Activated naive CD8-positive, alpha-beta T cell treated with anti-CD3 and anti-CD28 coated beads for 36 hours (primary cell): Measurements from ENCODE around the gene CALCOCO2. TPM values are rescaled to one million over a fixed set of nuclear protein-coding genes. Genes with fewer than 3 reads are reported as not detected.

Source experiments
- DNase-seq: peaks from one replicate; pipeline ENCODE4 v3.0.0; 2021
- H3K27ac Mint-ChIP-seq: one replicate; pipeline ENCODE4 v1.8.0; 2022; ENCODE audit warnings: mild to moderate bottlenecking, moderate library complexity, mixed read lengths
- H3K27me3 Mint-ChIP-seq: one replicate; pipeline ENCODE4 v1.8.0; 2022; ENCODE audit warnings: mild to moderate bottlenecking, mixed read lengths
- H3K36me3 Mint-ChIP-seq: one replicate; pipeline ENCODE4 v1.8.0; 2021; ENCODE audit warnings: mild to moderate bottlenecking, mixed read lengths
- H3K4me1 Mint-ChIP-seq: one replicate; pipeline ENCODE4 v1.8.0; 2021; ENCODE audit warnings: mixed read lengths
- H3K4me3 Mint-ChIP-seq: one replicate; pipeline ENCODE4 v1.8.0; 2022; ENCODE audit warnings: mild to moderate bottlenecking, moderate library complexity, mixed read lengths
- H3K9me3 Mint-ChIP-seq: one replicate; pipeline ENCODE4 v1.8.0; 2022; ENCODE audit warnings: mixed read lengths
- total RNA-seq, 2 experiments: library from RNA; stranded (reverse); gene quantifications; one replicate each; pipeline ENCODE4 v1.2.3, GENCODE V29; 2021

Gene CALCOCO2
- total RNA-seq, 2 experiments from 2014 or later: 69.3 to 75.8 TPM

DNA sequence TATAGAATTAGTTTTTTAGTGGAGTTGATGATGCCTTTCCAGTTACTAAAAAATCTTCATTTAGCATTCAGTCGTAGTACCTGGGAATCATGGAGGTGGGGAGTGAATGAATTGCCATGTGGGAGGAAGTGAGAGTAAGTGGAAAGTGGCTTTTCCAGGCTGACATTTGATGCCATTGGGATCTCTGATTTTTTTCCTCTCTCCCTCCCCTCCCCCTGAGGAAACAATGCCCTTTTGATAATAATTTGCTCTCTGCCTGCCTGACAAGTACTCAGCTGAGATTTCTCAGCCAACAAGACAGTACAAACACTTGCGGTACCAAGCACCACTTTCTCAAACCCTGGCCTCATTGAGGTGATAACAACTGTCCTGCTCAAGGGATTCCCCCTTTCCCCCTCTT is 79.5 kb downstream of the CALCOCO2 start:
- no peaks in the 10 kb centered on the region for H3K27me3 Mint-ChIP-seq
- no peaks in the 10 kb centered on the region for H3K9me3 Mint-ChIP-seq
- H3K4me1 Mint-ChIP-seq: peaks cover 64% of the 10 kb centered on the region
- H3K4me3 Mint-ChIP-seq: peak overlapping the region; percentile 94
- peaks cover 48% of the 10 kb centered on the region for H3K36me3 Mint-ChIP-seq
- peak overlapping the region; percentile 95 for H3K27ac Mint-ChIP-seq
- DNase-seq: no peak

DNA sequence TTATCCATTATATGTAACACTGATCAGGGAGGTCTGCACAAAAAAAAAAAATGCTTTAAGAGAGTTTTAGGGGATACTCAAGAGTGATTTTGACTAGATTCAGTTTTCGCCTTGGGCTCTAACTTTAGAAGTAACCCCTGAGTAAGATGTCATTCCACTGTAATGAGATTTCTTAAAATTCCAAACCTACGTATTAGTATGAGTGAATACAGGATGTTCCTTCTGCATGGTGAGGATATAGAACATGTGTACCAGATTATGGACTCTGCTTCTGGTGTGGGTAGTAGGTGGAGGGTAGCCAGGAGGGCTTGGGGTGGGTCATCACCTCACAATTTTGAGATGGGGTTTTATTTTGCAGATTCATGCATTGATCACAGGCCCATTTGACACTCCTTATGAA is 81.6 kb downstream of the CALCOCO2 start:
- H3K4me1 Mint-ChIP-seq: peaks cover 69% of the 10 kb centered on the region
- H3K27ac Mint-ChIP-seq: peak overlapping the region; percentile 95
- H3K36me3 Mint-ChIP-seq: peaks cover 60% of the 10 kb centered on the region
- no peaks in the 10 kb centered on the region for H3K27me3 Mint-ChIP-seq
- DNase-seq: no peak
- no peaks in the 10 kb centered on the region for H3K9me3 Mint-ChIP-seq
- H3K4me3 Mint-ChIP-seq: no peak overlapping the region

Other genes with a start within 250 kb of the CALCOCO2 start
- 1 to 10 TPM; 1.4 to 2.0 TPM for gene HOXB3, start 240.8 kb upstream of the CALCOCO2 start, total RNA-seq
- not detected for gene HOXB5, start 237.3 kb upstream of the CALCOCO2 start, total RNA-seq
- not detected for gene HOXB6, start 226.0 kb upstream of the CALCOCO2 start, total RNA-seq
- gene HOXB7, start 220.0 kb upstream of the CALCOCO2 start, total RNA-seq: 1 to 10 TPM in 1 of 2 experiments, under 1 TPM in 1; 0.62 to 1.4 TPM
- gene HOXB8, start 215.7 kb upstream of the CALCOCO2 start, total RNA-seq: not detected
- 1 to 10 TPM; 3.4 to 4.0 TPM for gene HOXB9, start 204.7 kb upstream of the CALCOCO2 start, total RNA-seq
- gene PRAC1, start 108.5 kb upstream of the CALCOCO2 start, total RNA-seq: not detected
- not detected for gene PRAC2, start 107.8 kb upstream of the CALCOCO2 start, total RNA-seq
- gene HOXB13, start 102.3 kb upstream of the CALCOCO2 start, total RNA-seq: not detected
- not detected for gene TTLL6, start 13.8 kb upstream of the CALCOCO2 start, total RNA-seq
- gene ATP5MC1, start 61.8 kb downstream of the CALCOCO2 start, total RNA-seq: 100 to 1,000 TPM; 153 to 159 TPM
- gene UBE2Z, start 77.4 kb downstream of the CALCOCO2 start, total RNA-seq: 10 to 100 TPM; 80.4 to 81.2 TPM
- 100 to 1,000 TPM; 127 to 134 TPM for gene SNF8, start 113.8 kb downstream of the CALCOCO2 start, total RNA-seq
- not detected for gene GIP, start 137.6 kb downstream of the CALCOCO2 start, total RNA-seq
- gene IGF2BP1, start 166.3 kb downstream of the CALCOCO2 start, total RNA-seq: 1 to 10 TPM; 1.1 to 1.3 TPM